D721Med (cell line): ENCODE measurements around the gene SLC24A3.

Experiments used
- DNase-seq: peaks from one replicate; pipeline ENCODE4 v3.0.0; 2011; ENCODE audit warnings: low spot score; ENCODE audit not compliant: insufficient read length
- FAIRE-seq: peaks from 2 replicates; lab custom pipeline; 2011; peaks lifted over from hg19 to GRCh38; lab: Jason Lieb, UNC
- TF ChIP-seq, protein P1 (sequence below): IDR thresholded peaks from 2 replicates; pipeline ENCODE4 v1.5.1; 2012; ENCODE audit warnings: mild to moderate bottlenecking, control low read depth; ENCODE audit not compliant: insufficient read depth; ENCODE audit errors: missing control alignments

Gene SLC24A3

DNA sequence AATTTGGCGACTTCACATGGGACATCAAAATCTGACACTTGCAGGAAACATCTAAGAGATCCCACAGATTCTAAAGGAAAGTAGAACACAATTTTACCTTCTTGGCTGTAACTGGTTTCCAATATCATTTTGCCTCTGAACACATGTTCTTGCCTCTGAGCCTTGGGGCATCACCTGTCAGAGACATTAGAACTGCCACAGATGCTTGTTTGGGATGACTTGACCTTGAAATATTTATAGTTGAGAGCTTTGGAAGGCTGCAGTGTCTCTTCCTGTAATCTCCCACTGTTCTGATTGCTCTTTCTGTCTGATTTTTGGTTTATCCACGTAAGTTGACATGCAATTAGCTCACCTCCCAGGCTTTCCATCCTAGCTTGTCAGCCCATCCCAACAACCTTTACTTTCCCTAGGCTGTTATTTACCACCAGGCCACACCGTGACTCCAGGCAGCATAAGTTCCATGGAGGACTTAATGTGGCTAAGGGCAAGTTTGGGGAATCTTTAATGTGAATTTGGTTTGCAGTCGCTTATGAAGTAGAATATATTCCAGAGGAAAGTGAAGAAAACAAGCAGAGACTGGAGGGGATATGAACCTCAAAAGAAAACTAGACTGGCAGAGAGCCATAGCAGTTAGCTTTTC, 289.2 kb downstream of the SLC24A3 start:
- no peak for DNase-seq
- no peak for FAIRE-seq
- TF ChIP-seq, protein P1, sequence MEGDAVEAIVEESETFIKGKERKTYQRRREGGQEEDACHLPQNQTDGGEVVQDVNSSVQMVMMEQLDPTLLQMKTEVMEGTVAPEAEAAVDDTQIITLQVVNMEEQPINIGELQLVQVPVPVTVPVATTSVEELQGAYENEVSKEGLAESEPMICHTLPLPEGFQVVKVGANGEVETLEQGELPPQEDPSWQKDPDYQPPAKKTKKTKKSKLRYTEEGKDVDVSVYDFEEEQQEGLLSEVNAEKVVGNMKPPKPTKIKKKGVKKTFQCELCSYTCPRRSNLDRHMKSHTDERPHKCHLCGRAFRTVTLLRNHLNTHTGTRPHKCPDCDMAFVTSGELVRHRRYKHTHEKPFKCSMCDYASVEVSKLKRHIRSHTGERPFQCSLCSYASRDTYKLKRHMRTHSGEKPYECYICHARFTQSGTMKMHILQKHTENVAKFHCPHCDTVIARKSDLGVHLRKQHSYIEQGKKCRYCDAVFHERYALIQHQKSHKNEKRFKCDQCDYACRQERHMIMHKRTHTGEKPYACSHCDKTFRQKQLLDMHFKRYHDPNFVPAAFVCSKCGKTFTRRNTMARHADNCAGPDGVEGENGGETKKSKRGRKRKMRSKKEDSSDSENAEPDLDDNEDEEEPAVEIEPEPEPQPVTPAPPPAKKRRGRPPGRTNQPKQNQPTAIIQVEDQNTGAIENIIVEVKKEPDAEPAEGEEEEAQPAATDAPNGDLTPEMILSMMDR: no peak

DNA sequence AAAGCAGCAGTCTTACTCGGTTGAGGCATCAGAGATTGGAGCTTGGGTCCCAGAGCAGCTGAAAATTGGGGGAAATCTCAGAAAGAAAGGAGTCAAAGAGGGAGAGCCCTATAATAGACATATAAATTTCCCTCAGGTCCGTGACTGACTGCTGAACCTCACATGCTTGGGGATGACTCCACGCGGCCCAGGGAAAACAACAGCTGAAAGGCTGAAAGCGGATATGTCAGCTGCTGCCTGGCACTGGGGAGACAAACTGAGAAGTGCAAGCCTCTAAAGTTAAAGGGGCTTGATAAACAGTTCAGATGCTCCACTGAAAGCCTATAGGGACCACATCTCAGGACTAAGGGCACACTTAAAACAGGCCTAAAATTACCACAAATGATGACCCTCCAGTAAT, 289.7 kb downstream of the SLC24A3 start:
- no peak for FAIRE-seq
- DNase-seq: no peak
- TF ChIP-seq, protein P1: no peak

DNA sequence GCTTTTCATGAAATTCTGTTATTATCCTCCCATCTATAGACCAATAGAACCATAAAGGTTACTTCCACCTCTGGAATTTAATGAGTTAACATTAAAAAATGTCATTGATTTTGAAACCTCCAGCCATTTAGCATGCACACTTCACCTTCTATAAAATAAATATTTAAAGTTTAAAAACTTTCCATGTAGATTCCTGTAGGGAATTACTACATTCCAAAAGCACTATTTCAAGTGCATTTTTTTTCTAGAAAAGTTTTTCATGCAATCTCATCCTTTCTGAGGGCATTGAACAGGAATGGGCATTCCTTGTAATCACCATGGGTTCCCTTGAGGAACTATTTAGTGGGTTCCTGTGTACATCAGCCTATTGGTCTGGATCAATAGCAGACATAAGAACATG, 291.8 kb downstream of the SLC24A3 start:
- DNase-seq (no peak), FAIRE-seq (no peak)
- TF ChIP-seq, protein P1: no peak

DNA sequence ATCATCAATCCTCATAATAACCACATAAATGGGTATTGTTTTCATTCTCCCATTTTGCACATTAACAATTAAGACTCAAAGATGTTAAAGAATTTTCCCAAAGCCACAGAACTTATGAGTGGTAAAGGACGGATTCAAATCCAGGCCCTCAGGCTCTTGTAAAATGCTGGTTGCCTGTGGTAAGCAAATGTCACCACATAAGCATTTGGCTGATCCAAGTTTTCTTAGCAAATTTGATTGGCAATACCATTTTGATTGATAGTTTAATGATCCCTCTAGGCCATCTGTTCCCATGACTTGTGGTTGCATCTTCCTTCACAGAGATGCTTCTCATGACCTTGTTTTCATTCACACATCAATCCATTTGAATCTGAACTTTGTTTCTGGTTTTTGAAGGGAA, 293.6 kb downstream of the SLC24A3 start:
- no peak for FAIRE-seq
- TF ChIP-seq, protein P1: no peak
- DNase-seq: no peak

DNA sequence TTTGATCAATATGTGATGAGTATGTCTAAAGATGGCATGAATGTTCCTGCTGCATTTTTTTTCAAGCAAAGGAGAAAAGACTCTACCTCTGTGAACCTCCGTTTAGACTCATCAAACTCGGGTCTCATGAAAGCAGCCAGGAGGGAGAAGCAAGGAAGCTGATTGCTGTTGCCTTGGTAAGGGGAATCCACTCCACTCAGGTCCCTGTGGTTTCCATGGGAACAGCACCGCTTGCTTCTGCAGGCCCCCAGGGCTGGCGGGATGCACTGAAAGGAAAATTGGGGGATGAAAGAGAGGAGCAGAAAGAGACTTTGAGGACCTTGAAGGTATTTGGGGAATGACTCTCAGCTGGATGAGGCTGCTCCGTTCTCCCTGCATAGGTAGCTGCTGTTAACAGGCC, 296.0 kb downstream of the SLC24A3 start:
- TF ChIP-seq, protein P1: no peak
- FAIRE-seq (no peak), DNase-seq (no peak)

DNA sequence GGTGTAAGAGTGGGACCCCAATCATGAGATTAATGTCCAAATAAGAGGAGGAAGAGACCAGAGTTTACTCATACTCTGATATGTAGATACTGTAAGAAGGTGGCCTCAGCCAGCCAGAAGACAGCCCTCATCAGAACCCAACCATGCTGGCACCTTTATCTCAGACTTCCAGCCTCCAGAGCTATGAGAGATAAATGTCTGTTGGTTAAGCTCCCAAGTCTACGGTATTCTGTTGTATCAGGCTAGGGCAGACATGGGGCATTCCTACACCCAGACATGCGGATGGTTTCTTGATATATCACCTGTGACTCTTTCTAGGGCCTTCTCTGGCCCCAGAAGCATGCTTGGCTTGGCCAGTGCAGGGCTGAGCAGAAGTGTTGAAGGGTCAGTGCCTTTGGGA, 298.2 kb downstream of the SLC24A3 start:
- DNase-seq: no peak

DNA sequence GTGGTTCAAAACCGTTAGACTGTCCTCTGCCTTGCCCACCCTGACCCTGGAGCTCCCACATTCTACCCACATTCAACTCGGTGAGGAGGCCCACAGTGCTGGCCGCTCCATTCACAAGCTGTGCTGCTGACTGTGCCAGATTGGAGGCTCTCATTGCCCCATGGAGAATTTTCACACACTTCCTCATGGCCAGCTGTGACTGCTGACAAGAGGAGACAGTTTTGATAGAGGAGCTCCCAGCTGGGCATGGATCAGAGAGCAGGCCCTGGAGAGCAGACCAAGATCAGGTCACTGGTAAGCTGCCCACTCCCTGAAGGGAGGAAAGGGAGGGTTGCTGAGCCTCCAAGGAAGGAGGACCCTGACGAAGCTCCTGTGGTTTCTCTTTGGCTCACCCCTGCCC, 299.5 kb downstream of the SLC24A3 start:
- DNase-seq: no peak

More for the DNA sequence above, 298.2 kb downstream of the SLC24A3 start:
- FAIRE-seq: no peak
- TF ChIP-seq, protein P1: no peak

More for the DNA sequence above, 299.5 kb downstream of the SLC24A3 start:
- FAIRE-seq: no peak
- TF ChIP-seq, protein P1: no peak
